ENCODE measurements around the gene DHX34. TPM values are rescaled to one million over a fixed set of nuclear protein-coding genes. Genes with fewer than 3 reads are reported as not detected.

DHX34 gene
- total and polyA plus RNA-seq, 4 donors = 3.1 to 11.6 (median 6.1) TPM

GRCh38 chr19:47315125-47315821 is 33.8 kb upstream of the DHX34 start:
- H3K9ac ChIP-seq (ENCODE audit: low read depth in 1 of 2, low read length in 2 of 2) = peak overlapping the region; percentile 12 to 66
- H3K4me1 ChIP-seq (ENCODE audit: control insufficient read depth in 4 of 4, insufficient read depth in 4 of 4, low read length in 3 of 4) = peaks cover 3 to 6% (median 3%) of the 10 kb centered on the region in 4 donors
- no peaks in the 10 kb centered on the region for H3K36me3 ChIP-seq (ENCODE audit: control insufficient read depth in 4 of 4, insufficient read depth in 3 of 4, low read depth in 1 of 4, low read length in 3 of 4)
- no peaks in the 10 kb centered on the region for H3K9me3 ChIP-seq (ENCODE audit: control insufficient read depth in 4 of 4, low read length in 3 of 4)
- WGBS = 16% methylated on average over 12 of the region's 12 CpGs
- H3K27ac ChIP-seq (ENCODE audit: low read depth in 1 of 2, low read length in 2 of 2) = peak overlapping the region; percentile 92 to 93
- TF ChIP-seq FOXA1 (IDR thresholded peaks at IDR 0.05) (no peak), EGR1 (IDR thresholded peaks at IDR 0.05; ENCODE audit: low read depth in 2 of 2) (peak in 1 of 2 donors; percentile 47), NR2F2 (IDR thresholded peaks at IDR 0.05) (peak; percentile 71), RAD21 (IDR thresholded peaks at IDR 0.05) (peak; percentile 35 to 56), RXRA (IDR thresholded peaks at IDR 0.05) (peak; percentile 87 to 95), ATF3 (IDR thresholded peaks at IDR 0.05) (peak; percentile 96), REST (IDR thresholded peaks at IDR 0.05) (peak; percentile 70), GABPA (IDR thresholded peaks at IDR 0.05 in 1 of 2, conservative IDR thresholded peaks at IDR 0.05 in 1 of 2) (no peak), FOXA2 (IDR thresholded peaks at IDR 0.05) (peak; percentile 74), HNF4A (conservative IDR thresholded peaks at IDR 0.05) (peak; percentile 98), YY1 (IDR thresholded peaks at IDR 0.05) (peak; percentile 84), TAF1 (conservative IDR thresholded peaks at IDR 0.05) (peak; percentile 27), HNF4G (IDR thresholded peaks at IDR 0.05) (peak; percentile 94), CTCF (IDR thresholded peaks at IDR 0.05; ENCODE audit: low read depth, low read length, missing input control) (no peak), ZBTB33 (IDR thresholded peaks at IDR 0.05) (peak; percentile 94), MAX (IDR thresholded peaks at IDR 0.05) (peak; percentile 91), SP1 (IDR thresholded peaks at IDR 0.05) (peak; percentile 89), JUND (IDR thresholded peaks at IDR 0.05) (peak; percentile 98 to 99)
- H3K4me3 ChIP-seq (ENCODE audit: low read depth in 1 of 3, low read length in 3 of 3) = no peak overlapping the region
- no peaks in the 10 kb centered on the region for H3K27me3 ChIP-seq (ENCODE audit: control insufficient read depth in 4 of 4, insufficient read depth in 4 of 4, low read length in 3 of 4)
- DNase-seq (ENCODE audit: low spot score) = peak; percentile 58
